Left forelimb (tissue), 1 donor: ENCODE results near the gene VAV1.
"Not testable (repeated sequence)": the region's sequence is repeated elsewhere in the genome, so short reads cannot be mapped to it uniquely, and the experiment has no call there.

Experiments used
- DNase-seq: peaks from one replicate; pipeline ENCODE4 v3.0.0-alpha.2; 2018; ENCODE audit warnings: low spot score

VAV1 gene

GRCh38 chr19:6737873-6738786 lies 34.4 kb upstream of the VAV1 start:
- DNase-seq, result peak; percentile 81

- DNase-seq, result peak; percentile 75
These were observed 33.6 kb upstream of the VAV1 start for GRCh38 chr19:6738787-6739389.

- DNase-seq, result peak; percentile 93
These were observed 33.1 kb upstream of the VAV1 start, which contains the start of gene TRIP10 for GRCh38 chr19:6739390-6739882. TSS of gene TRIP10 (plus strand) at chr19:6739680. CDS start at chr19:6739762, 82 bp downstream.

GRCh38 chr19:6739883-6740588 lies 32.5 kb upstream of the VAV1 start:
- no peak for DNase-seq

GRCh38 chr19:6740589-6741343 lies 31.7 kb upstream of the VAV1 start:
- DNase-seq, result peak; percentile 80

GRCh38 chr19:6743066-6743465 lies 29.4 kb upstream of the VAV1 start:
- no peak for DNase-seq

- DNase-seq, result no peak
These were observed 28.7 kb upstream of the VAV1 start for GRCh38 chr19:6743714-6744380.

- DNase-seq, result peak; percentile 85
These were observed 27.9 kb upstream of the VAV1 start for GRCh38 chr19:6744381-6745301.

GRCh38 chr19:6745965-6746364 lies 26.5 kb upstream of the VAV1 start:
- no peak for DNase-seq

- not testable (repeated sequence) for DNase-seq
These were observed 24.0 kb upstream of the VAV1 start for GRCh38 chr19:6748543-6748942.

GRCh38 chr19:6750062-6750461 lies 22.4 kb upstream of the VAV1 start:
- DNase-seq, result no peak

GRCh38 chr19:6751189-6751588 lies 21.3 kb upstream of the VAV1 start:
- no peak for DNase-seq

- DNase-seq, result no peak
These were observed 20.0 kb upstream of the VAV1 start for GRCh38 chr19:6752256-6753177.

GRCh38 chr19:6753178-6754031 lies 19.1 kb upstream of the VAV1 start:
- no peak for DNase-seq

- DNase-seq, result no peak
These were observed 18.4 kb upstream of the VAV1 start for GRCh38 chr19:6754136-6754535.

- DNase-seq, result no peak
These were observed 17.6 kb upstream of the VAV1 start for GRCh38 chr19:6754653-6755463.

GRCh38 chr19:6760606-6761005 lies 11.9 kb upstream of the VAV1 start:
- no peak for DNase-seq
